Mammary epithelial cell (primary cell): ENCODE measurements around the gene COL6A1.

Source experiments
- EZH2 ChIP-seq: IDR thresholded peaks from 2 replicates; pipeline ENCODE4 v1.6.1; 2012; ENCODE audit warnings: low read length, inconsistent platforms, borderline replicate concordance
- TF ChIP-seq, protein P1 (sequence below), 2 donors: IDR thresholded peaks in 1 of 2; conservative IDR thresholded peaks in 1 of 2; 2 replicates each; pipeline ENCODE4 v1.5.1; 2011 to 2012; ENCODE audit warnings: inconsistent platforms in 2 of 2, low read length in 2 of 2, mild to moderate bottlenecking in 2 of 2, control low read depth in 1 of 2, low read depth in 1 of 2; ENCODE audit not compliant: insufficient read depth in 1 of 2; ENCODE audit errors: extremely low read depth in 1 of 2

DNA sequence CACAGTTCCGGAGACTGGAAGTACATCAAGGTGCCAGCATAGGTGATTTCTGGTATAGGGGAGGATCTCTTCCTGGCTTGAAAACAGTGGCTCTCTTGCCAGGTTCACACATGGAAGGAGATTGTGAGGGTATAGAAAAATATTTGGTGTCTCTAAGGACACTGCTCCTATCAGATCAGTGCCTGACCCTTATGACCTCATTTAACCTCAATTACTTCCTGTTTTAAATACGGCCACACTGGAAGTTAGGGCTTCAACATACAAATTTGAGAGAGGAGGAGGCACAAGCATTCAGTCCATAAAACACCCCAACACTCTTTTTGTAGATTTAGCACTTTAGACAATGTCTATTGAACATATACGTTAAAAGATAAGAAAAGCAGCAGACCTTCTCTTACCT is 37.0 kb downstream of the COL6A1 start:
- TF ChIP-seq, protein P1, sequence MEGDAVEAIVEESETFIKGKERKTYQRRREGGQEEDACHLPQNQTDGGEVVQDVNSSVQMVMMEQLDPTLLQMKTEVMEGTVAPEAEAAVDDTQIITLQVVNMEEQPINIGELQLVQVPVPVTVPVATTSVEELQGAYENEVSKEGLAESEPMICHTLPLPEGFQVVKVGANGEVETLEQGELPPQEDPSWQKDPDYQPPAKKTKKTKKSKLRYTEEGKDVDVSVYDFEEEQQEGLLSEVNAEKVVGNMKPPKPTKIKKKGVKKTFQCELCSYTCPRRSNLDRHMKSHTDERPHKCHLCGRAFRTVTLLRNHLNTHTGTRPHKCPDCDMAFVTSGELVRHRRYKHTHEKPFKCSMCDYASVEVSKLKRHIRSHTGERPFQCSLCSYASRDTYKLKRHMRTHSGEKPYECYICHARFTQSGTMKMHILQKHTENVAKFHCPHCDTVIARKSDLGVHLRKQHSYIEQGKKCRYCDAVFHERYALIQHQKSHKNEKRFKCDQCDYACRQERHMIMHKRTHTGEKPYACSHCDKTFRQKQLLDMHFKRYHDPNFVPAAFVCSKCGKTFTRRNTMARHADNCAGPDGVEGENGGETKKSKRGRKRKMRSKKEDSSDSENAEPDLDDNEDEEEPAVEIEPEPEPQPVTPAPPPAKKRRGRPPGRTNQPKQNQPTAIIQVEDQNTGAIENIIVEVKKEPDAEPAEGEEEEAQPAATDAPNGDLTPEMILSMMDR (conservative IDR thresholded peaks at IDR 0.05 in 1 of 2, IDR thresholded peaks at IDR 0.05 in 1 of 2; ENCODE audit: extremely low read depth in 1 of 2, insufficient read depth in 1 of 2, low read depth in 1 of 2, low read length in 2 of 2): no peak
- TF ChIP-seq EZH2: no peak
